Prostate gland (tissue), 2 donors: ENCODE results near the gene THSD7A. TPM values are rescaled to one million over a fixed set of nuclear protein-coding genes. Genes with fewer than 3 reads are reported as not detected.
A peak's percentile ranks its signal among the peaks of the same experiment; 100 is the strongest.

ENCODE experiments used
- DNase-seq: peaks from one replicate; pipeline ENCODE4 v3.0.0-alpha.2; 2019; ENCODE audit warnings: low spot score
- H3K27ac ChIP-seq, 2 donors: fragments of 200-600 bp; sonication (generic); 2 replicates each; pipeline ENCODE4 v1.5.1; 2017 to 2019
- H3K27me3 ChIP-seq: fragments of 200-600 bp; sonication (generic); replicated peaks from 2 replicates; pipeline ENCODE4 v1.5.1; 2019; ENCODE audit not compliant: insufficient read depth
- H3K36me3 ChIP-seq, 2 donors: fragments of 200-600 bp; sonication (generic); 1 replicate in 1 of 2; 2 replicates in 1 of 2; pipeline versions ENCODE4 v1.5.1 to v1.8.1; 2017 to 2019
- H3K4me1 ChIP-seq: fragments of 200-600 bp; sonication (generic); replicated peaks from 2 replicates; pipeline ENCODE4 v1.5.1; 2019
- H3K4me3 ChIP-seq, 2 donors: fragments of 200-600 bp; sonication (generic); 2 replicates each; pipeline ENCODE4 v1.5.1; 2017 to 2019
- H3K9me3 ChIP-seq: fragments of 200-600 bp; sonication (generic); 2 replicates; pipeline ENCODE4 v1.5.1; 2017
- CTCF ChIP-seq, 4 experiments: fragments of 200-600 bp in 2 of 4; fragments of 450-650 bp in 2 of 4; sonication (generic) in 2 of 4; IDR thresholded peaks; 1 replicate in 3 of 4; 2 replicates in 1 of 4; pipeline ENCODE4 v1.5.1; 2016 to 2019; ENCODE audit warnings: antibody characterized with exemption in 4 of 4, mild to moderate bottlenecking in 2 of 4, moderate library complexity in 2 of 4
- POLR2A ChIP-seq: fragments of 450-650 bp; IDR thresholded peaks from one replicate; pipeline ENCODE4 v1.6.1; 2016; ENCODE audit warnings: antibody characterized with exemption, mild to moderate bottlenecking
- POLR2AphosphoS5 ChIP-seq: sonication (generic); formaldehyde crosslinking; IDR thresholded peaks from one replicate; pipeline ENCODE4 v1.6.1; 2017; ENCODE audit warnings: antibody characterized with exemption
- WGBS: methylation state at CpG from one replicate; pipeline ENCODE4 v1.1.5; 2018; 5-methylcytosine and 5-hydroxymethylcytosine counted together
- intact Hi-C: fragments of 100-400 bp; cut with DNase I; formaldehyde crosslinking; loops from one replicate; pipeline ENCODE4 v1.14.2; 2022
- total RNA-seq, 2 donors: library from RNA; depleted of rRNA; stranded (reverse); fragments of >200 nt; gene quantifications; one replicate each; pipeline ENCODE4 v1.1.0, GENCODE V29; 2016

THSD7A gene
- total RNA-seq, 2 donors from 2014 or later, result 3.1 to 9.9 TPM

GRCh38 chr7:11707606-11708193 lies 124.3 kb downstream of the THSD7A start:
- DNase-seq, result no peak
- intact Hi-C loops, result no loop called here
- WGBS, result 24% methylated on average over 2 of the region's 2 CpGs

GRCh38 chr7:11706666-11707605 lies 125.1 kb downstream of the THSD7A start:
- peak; percentile 67 for TF ChIP-seq POLR2AphosphoS5
- no peak for TF ChIP-seq CTCF (IDR thresholded peaks at IDR 0.05)
- no peak for TF ChIP-seq POLR2A
- intact Hi-C loops, result no loop called here
- no peak overlapping the region for H3K27ac ChIP-seq
- H3K4me3 ChIP-seq, result no peak overlapping the region
- no peaks in the 10 kb centered on the region for H3K27me3 ChIP-seq
- 47% methylated on average over 2 of the region's 2 CpGs for WGBS
- H3K36me3 ChIP-seq, result no peaks in the 10 kb centered on the region
- peak; percentile 38 for DNase-seq
- no peaks in the 10 kb centered on the region for H3K4me1 ChIP-seq
- no peaks in the 10 kb centered on the region for H3K9me3 ChIP-seq

More at GRCh38 chr7:11707606-11708193, 124.3 kb downstream of the THSD7A start:
- TF ChIP-seq POLR2AphosphoS5 (no peak), POLR2A (no peak), CTCF (IDR thresholded peaks at IDR 0.05) (no peak)
- Histone ChIP-seq H3K27me3 (no peaks in the 10 kb centered on the region), H3K27ac (no peak overlapping the region), H3K4me1 (no peaks in the 10 kb centered on the region), H3K4me3 (no peak overlapping the region), H3K36me3 (no peaks in the 10 kb centered on the region), H3K9me3 (no peaks in the 10 kb centered on the region)

GRCh38 chr7:11703829-11704228 lies 128.2 kb downstream of the THSD7A start:
- 92% methylated on average over 1 of the region's 1 CpG for WGBS
- Histone ChIP-seq H3K9me3 (no peaks in the 10 kb centered on the region), H3K27ac (no peak overlapping the region), H3K4me3 (no peak overlapping the region), H3K27me3 (no peaks in the 10 kb centered on the region), H3K4me1 (no peaks in the 10 kb centered on the region), H3K36me3 (no peaks in the 10 kb centered on the region)
- DNase-seq, result no peak
- TF ChIP-seq POLR2AphosphoS5 (no peak), CTCF (IDR thresholded peaks at IDR 0.05) (no peak), POLR2A (no peak)
- intact Hi-C loops, result no loop called here

- WGBS, result 63% methylated on average over 4 of the region's 4 CpGs
- no peak overlapping the region for H3K27ac ChIP-seq
- no peaks in the 10 kb centered on the region for H3K9me3 ChIP-seq
- DNase-seq, result no peak
- no peak overlapping the region for H3K4me3 ChIP-seq
- H3K4me1 ChIP-seq, result no peaks in the 10 kb centered on the region
- intact Hi-C loops, result no loop called here
- no peaks in the 10 kb centered on the region for H3K36me3 ChIP-seq
- no peak for TF ChIP-seq POLR2A
- TF ChIP-seq POLR2AphosphoS5, result no peak
- no peak for TF ChIP-seq CTCF (IDR thresholded peaks at IDR 0.05)
- H3K27me3 ChIP-seq, result no peaks in the 10 kb centered on the region
Observed at GRCh38 chr7:11702938-11703337, 129.1 kb downstream of the THSD7A start.
